SU-DHL-6 (cell line): ENCODE measurements around the gene ERMP1.

Experiments
- EZH2phosphoT487 ChIP-seq: fragments of 200-600 bp; sonication (generic), shearing (Covaris generic); conservative IDR thresholded peaks from 2 replicates; pipeline ENCODE4 v1.6.1; 2018; ENCODE audit warnings: mild to moderate bottlenecking, antibody characterized with exemption, low read length, moderate library complexity, mixed read lengths
- TF ChIP-seq, protein P1 (sequence below): fragments of 200-600 bp; sonication (generic); IDR thresholded peaks from one replicate; pipeline ENCODE4 v1.5.1; 2017; ENCODE audit warnings: antibody characterized with exemption, mild to moderate bottlenecking, low read length, moderate library complexity; ENCODE audit not compliant: insufficient read depth, poor library complexity, severe bottlenecking

- TF ChIP-seq, protein P1, sequence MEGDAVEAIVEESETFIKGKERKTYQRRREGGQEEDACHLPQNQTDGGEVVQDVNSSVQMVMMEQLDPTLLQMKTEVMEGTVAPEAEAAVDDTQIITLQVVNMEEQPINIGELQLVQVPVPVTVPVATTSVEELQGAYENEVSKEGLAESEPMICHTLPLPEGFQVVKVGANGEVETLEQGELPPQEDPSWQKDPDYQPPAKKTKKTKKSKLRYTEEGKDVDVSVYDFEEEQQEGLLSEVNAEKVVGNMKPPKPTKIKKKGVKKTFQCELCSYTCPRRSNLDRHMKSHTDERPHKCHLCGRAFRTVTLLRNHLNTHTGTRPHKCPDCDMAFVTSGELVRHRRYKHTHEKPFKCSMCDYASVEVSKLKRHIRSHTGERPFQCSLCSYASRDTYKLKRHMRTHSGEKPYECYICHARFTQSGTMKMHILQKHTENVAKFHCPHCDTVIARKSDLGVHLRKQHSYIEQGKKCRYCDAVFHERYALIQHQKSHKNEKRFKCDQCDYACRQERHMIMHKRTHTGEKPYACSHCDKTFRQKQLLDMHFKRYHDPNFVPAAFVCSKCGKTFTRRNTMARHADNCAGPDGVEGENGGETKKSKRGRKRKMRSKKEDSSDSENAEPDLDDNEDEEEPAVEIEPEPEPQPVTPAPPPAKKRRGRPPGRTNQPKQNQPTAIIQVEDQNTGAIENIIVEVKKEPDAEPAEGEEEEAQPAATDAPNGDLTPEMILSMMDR, result no peak
- TF ChIP-seq EZH2phosphoT487, result no peak
These were observed 35.3 kb upstream of the ERMP1 start for GRCh38 chr9:5868235-5868634.
